GM19455 (cell line): Measurements from ENCODE around the gene BLM.

Experiments
- ATAC-seq: cut with Tn5 transposase; IDR thresholded peaks from one replicate; pipeline ENCODE4 v1.9.1; 2021; ENCODE audit not compliant: unreplicated experiment

Gene BLM

DNA sequence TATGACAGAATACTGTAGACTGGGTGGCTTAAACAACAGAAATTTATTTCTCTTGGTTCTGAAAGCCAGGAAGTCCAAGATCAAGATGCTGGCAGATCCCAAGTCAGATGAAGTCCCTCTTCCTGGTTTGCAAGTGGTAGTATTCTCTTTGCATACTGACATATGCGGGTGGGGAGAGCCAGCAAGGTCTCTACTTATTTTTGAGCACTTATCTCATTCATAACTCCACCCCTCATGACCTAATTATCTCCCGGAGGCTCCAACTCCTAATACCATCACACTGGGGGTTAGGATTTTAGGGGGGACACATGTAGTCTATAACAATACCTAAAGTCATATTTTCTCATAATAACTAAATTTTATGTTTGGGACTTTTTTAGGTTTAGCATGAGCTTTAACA is 65.3 kb downstream of the BLM start:
- ATAC-seq, result no peak

DNA sequence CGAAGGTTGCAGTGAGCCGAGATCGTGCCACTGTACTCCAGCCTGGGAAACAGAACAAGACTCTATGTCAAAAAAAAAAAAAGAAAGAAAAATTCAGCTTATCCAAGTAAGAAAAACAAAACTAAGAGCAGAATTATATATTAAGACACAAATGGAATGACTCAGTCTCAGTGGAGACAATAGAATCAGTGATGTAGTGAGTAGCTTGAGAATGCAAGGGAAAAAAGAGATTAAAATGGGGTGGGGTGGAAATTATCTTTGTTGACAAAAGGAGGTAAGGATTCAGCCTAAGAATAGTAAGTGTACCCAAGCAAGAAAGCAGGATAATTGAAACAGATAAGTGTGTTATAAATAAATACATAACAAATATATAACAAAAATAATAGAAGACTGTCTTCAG is 70.7 kb downstream of the BLM start:
- no peak for ATAC-seq

DNA sequence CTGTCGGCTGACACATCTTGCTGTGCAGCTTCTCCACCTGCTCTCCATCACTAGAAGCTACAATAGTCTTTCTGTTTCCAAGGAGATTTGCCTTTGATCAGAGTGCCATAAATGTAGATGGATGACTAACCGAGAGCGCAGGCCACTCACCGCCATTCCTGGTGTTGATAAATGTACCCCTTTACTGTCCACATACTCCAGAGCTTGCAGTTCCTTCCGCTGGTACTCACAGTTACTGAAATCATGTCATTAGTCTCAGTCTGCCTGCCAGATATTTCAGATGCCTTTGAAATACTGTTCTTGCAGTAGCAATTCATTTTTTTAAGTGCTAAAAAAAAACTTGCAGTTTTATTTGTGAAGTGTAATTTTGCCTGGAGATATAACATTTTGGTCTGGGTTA is 72.3 kb downstream of the BLM start:
- ATAC-seq, result no peak

DNA sequence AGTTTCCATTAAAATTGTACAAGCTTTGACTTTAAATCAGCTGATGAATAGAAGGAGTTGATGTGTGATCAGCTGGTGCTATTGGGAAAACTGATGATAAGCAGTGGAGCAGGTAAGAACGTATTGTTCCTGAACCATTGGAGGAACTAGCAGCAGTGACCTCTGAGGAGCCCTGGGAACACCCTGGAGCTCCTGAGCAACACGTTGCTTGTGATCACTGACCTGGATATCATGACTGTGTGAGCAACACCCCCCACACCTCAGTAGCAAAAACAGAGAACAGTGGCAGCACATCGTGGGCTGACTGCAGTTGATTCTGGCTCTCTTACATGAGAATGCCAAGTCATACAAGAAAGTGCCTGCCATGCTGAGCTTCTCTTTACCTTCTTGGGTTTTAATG is 72.9 kb downstream of the BLM start:
- no peak for ATAC-seq

DNA sequence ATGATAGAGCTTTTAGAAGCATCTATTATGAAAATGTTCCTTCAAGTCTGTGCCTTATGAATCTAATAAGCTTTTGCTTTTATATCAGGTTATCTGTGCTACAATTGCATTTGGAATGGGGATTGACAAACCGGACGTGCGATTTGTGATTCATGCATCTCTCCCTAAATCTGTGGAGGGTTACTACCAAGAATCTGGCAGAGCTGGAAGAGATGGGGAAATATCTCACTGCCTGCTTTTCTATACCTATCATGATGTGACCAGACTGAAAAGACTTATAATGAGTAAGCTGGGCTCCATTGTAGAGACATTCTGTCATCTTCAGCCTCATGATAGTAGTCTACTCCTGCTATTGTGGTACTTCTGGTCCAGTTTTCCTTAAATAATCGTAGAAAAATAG is 73.4 kb downstream of the BLM start:
- ATAC-seq, result no peak

DNA sequence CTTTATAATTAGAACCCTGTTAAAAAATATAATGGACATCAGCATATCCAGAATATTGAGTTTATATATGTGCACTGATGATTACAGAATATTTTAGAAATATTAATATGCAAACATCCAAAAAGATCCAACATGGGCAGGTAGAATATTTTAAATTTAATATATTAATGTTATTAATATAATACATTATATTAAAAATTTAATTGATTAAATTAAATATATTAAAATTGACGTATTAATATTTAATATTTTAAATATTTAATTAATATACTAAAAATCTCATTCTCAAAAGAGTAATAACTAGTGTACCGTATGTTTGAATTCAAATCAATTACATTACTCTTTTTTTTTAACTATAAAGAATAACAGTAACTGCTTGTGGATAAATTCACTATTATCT is 77.4 kb downstream of the BLM start:
- ATAC-seq, result no peak

DNA sequence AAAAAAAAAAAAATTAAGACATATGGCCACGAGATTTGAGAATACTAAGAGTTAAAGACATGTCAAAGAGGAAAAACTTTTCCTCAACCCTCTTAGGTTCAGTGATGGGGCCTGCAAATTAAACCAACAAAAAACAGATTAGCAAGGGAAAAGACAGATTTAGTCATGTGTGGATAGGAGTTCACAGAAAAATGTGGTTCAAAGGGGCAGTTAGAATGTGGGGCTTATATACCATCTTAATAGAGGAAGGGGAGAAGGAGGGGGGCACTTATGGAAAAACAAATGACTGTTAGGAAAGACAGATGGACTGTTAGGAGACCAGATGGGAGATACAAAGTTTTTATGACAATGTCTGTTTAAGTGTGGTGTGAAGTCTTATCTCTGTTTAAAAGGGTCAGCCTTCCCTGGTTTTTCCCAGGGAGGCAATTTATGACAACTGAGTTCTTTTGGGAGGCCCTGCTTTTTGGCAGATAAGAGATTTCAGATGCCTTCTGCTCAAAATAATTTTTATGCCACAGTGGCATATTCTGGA is 82.6 kb downstream of the BLM start:
- no peak for ATAC-seq

DNA sequence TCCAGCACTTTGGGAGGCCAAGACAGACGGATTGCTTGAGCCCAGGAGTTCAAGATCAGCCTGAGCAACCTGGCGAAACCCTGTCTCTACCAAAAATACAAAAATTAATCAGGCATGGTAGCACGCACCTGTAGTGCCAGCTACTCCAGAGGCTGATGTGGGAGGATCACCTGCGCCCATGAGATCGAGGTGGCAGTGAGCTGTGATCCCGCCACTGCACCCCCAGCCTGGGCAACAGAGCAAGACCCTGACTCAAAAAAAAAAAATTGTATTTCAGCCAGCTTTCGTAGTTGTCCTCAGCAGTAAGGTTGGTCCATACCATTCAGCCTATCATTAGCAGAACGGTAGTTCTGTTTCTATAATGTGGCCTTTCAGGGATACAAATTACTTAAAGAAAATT is 84.7 kb downstream of the BLM start:
- no peak for ATAC-seq

DNA sequence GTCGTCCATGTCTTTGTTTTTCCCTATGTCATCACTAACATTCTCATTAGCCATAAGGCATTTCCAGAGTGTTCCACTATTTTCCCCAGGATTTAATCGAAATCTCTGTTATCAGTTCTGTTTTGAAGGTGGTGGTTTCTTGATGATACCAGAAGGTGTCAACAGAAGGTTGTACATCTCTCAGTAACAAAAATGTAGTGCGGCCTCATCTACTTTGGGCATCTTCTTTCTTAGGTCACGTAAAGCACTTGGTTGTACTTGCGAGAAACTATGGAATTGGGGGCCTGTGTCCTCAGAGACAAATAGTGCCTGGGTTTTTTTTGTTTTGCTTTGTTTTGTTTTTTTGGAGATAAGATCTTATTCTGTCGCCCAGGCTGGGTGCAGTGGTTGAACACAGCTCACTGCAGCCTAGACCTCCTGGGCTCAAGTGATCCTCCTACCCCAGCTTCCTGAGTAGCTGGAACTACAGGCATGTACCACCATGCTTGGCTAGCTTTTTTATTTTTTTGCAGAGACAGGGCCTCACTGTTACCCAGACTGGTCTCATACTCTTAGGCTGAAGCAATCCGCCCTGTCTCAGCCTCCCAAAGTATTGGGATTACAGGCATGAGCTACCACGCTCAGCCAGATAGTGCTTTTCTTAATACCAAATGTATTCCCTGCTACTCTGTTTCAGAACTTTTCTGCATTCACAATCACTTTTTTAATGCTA is 90.1 kb downstream of the BLM start:
- no peak for ATAC-seq

DNA sequence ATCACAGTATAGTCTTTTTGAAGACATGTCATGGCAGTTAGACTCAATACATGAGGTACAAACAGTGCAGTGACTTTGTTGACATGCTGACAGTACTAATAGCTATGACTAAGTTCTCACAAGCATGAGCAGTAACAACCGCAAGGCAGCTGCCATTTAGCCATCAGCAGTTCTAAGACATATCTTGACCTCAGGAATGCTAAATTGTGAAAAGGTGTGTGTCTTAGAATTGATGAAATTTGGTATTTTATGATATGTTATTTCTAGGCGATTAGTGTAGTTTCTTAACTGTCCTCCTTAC is 90.6 kb downstream of the BLM start:
- ATAC-seq, result no peak

DNA sequence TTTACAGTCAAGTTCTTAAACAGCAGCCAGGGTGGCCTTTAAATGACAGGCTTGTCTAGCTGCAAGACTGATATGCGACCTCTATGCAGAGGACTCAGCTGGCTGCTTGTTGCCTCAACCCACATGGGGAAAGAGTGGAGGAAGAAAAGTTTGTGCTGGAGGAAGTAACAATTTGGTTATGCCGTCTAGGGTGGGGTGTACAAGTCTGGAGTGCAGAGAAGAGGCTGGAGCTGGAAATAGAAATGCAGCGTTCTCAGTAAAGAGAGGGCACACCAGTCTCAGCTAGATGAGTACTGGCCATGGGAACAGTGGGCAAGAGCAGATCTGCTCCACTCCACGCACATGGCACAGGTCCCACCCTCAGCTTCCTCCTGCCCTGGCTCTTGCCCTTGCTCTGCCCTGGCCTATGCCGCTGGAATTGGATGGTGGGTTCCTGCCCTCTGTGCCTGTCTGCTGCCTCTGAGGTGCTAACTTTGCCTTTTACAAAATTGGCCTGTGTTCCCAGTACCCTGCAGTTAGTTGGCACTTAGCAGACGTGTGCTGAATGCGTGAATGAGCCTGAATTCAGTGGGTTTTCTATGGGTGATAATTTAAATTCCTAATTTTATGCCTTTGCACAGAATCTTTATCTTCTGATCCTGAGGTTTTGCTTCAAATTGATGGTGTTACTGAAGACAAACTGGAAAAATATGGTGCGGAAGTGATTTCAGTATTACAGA is 91.5 kb downstream of the BLM start:
- no peak for ATAC-seq

DNA sequence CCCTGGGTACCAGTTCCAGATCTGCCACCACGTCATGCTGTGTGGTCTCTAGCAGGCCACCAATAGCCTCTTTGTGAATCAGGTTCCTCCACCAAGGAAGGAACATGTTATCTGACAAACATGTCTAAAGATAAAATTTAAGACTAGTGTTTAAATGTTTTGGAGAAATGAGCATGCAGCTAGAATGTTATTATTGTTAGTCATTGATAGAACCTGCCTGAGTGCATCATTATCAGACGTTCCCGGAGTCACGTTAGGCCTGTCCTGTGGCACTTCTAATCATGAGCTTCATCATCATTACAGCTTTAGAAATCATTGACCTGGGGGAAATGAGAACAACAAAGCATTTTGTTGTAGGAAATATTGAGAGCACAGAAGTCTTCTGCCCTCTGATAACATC is 92.4 kb downstream of the BLM start:
- no peak for ATAC-seq

DNA sequence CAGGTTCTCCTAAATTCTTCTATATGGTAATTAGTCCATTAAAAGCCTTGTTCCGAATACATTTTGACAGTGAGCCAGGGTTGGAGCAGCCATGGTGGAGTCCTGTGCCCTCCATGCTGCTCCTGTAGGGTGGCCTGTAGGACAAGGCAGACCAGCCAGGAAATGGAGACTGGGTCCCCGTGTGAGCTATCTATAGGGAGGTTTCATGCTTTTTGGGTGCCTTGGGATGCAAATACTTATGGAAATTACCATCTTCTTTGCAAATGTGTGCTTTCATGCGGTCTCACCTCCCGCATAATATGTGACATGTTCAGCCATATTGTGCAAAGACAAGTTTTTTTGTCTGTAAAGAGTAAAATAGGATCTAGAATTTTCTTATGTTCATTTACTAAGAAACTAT is 93.2 kb downstream of the BLM start:
- ATAC-seq, result no peak

DNA sequence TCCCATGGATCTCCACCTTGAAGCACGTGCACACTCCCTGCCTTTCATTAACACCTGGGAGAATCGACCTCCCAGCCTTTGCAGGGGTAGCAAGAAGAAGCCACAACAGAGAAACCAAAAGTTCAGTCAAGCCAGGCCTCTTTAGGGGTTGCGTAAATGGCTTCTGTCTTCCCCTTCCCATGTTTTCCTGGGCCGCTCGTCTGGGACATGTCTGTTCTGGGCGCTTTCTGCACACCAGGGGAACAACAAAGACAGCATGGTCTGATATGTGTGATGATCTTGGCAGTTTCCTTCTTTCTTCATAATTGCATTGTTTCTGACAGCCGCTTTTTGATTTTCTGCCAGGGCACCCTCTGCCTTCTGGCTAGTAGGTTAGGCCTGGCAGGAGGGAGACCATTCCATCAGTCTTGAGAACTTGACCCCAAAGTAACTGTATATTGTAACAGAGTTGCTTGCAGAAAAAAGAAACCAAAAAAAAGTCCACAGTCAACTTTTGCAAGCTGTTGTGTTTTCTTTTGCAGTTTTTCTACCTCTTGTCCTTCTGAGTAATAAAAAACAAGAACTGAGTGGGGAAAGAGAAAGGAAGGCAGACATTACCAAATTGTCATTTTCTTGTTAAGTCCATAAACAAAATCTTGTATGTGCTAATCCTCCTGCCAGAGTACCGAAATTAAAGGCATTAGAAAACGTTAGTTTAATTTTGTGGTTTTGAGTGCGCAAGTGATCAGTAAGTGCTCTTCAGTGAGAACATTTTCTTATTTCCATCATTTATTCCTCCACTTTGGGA is 95.2 kb downstream of the BLM start:
- no peak for ATAC-seq

DNA sequence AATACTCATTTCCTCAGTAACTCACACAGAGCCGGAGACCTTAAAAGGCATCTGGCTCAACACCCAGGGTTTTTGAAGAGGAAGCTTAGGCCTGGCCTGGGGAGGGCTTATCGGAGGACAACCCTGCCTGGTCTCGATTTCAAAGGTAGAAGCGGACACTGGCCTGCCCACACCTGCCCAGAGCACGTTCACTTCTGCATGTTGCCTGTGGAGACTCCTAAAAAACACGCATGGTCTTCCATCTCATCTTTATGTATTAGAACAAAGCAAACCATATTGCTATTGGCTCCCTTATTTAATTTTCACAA is 95.8 kb downstream of the BLM start:
- no peak for ATAC-seq

DNA sequence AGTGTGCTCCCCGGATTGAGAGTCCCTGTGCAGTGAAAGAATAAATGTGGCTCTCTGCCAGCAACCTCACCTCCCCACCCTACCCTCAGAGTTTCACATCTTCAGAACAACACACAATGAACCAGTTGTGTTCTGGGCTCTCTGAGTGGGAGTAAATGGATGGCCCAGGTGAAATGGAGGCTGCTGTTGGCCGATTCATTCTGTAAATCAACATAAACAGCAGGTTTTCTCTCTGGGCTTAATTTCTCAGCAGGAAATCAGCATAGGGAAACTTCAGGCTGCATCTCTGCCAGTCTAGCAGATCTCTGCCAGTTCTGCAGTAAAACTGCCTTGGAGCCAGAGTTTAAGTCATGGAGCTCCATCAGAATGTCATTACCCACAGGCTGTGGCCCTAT is 96.6 kb downstream of the BLM start:
- ATAC-seq, result no peak

DNA sequence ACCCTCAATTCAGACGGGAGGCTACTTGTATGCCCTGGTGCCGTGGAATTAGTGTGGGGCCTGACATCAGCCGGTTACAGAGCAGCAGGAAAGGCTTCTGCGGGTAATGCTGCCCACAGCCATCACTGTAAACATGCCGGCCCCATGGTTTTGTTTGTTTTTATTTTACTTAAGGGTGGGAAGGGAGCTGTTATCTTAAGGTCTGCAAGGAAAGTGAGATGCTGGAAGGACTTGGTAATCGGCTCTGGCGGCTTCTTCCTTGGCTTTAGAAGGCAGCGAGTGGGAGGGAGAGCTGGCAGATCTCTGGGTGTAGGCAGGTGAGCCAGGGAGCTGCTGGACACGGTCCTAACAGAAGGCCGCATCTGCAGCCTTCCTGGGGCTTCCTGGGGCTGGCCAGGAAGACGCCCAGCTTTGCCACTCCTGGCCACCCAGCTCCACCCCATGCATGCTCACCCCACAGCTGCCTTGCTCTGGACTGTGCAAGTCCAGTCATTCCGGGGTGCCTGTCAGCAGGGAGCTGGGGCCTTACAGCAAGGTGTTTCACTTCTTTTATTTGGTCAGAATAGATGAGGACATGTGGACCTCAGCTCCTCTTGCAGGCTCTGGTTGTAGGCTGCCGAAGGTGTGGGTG is 97.2 kb downstream of the BLM start:
- ATAC-seq, result no peak

DNA sequence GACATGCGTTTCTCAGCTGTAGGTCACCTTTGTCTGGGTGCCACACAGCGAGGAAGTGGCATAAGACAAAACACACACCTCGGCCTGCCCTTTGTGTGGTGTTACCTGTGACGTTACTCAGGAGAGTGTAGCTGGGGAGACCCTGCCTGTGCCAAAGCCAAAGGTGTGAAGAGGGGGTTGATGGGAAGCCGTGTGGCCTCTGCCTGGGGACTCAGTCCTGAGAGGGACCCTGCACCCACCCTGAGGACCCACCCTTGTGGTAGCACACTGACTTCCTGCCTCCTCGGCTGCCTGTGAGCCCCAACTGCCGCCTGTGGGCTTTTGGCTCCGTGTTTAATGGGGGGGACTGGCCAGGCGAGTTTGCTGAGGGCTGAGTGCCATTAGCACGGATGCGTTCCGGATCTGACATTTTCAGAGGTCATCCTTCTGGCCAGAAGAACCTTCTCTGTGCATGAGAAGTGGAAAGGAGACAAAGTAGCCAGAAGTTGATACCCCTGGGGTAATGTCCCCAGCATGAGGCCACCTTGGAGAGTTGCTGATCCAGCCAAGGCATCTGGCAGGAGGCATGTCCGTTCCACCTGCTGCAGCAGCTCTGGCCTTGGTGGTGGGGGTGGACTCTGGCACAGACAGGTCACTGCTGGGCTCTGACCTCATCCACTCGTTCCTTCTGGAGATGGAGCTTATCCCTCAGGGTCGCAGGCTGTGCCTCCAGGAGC is 99.4 kb downstream of the BLM start:
- ATAC-seq, result no peak

DNA sequence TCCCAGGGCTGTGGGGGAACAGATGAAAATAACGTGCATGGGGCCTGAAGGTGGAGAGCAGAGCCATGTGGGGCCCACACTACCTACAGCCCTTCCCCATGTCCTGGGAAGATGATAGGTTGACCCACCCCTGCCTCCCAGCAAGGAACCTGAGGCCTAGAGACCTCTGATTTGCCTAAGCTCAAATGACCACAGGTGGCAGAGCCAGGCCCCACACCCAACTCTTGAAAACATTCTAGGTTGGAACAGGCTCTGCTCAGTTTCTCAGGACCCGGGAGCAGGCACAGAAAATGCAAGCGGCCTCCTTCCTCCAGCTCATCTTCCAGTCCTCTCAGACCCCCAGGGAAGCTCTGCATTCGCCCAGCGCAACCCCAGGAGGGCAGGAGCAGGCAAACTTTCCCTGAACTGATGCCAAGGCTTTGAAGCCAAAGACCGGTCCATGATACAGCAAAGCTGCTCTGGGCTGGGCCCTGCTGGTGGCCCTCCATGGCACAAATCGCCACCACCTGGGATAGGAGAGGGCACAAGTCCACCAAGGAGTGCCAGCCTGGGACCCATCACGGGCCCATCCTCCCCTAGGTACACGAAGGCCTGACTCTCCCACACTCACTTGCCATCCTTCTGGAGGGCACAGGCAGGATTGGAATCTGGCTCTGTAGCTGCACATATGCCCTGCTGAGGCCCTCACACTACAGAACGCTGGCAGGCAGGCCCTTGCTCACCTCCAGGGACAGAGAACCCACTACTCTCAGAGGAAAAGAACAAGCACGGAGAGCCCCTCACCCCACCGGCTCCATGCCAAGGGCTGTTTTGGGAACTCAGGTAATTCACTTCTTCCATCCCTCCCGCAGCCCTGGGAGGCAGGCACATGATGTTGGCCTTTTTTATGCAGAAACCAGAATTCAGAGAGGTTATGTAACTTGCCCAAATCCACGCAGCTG is 100.2 kb downstream of the BLM start:
- ATAC-seq, result no peak
